Measurements from ENCODE around the gene IFIT3.
"Not testable (repeated sequence)": the region's sequence is repeated elsewhere in the genome, so short reads cannot be mapped to it uniquely, and the experiment has no call there.

Gene IFIT3

GRCh38 chr10:89335226-89335625 is 7.4 kb downstream of the IFIT3 start:
- no peak for DNase-seq (ENCODE audit: low spot score)

GRCh38 chr10:89336241-89336640 is 8.4 kb downstream of the IFIT3 start:
- DNase-seq (ENCODE audit: low spot score), result no peak

- DNase-seq (ENCODE audit: low spot score), result no peak
Measured at GRCh38 chr10:89337484-89337883, 9.7 kb downstream of the IFIT3 start.

- no peak for DNase-seq (ENCODE audit: low spot score)
Measured at GRCh38 chr10:89338713-89339112, 10.9 kb downstream of the IFIT3 start.

- DNase-seq (ENCODE audit: low spot score), result no peak
Measured at GRCh38 chr10:89339875-89340274, 12.1 kb downstream of the IFIT3 start.

- no peak for DNase-seq (ENCODE audit: low spot score)
Measured at GRCh38 chr10:89341649-89342048, 13.9 kb downstream of the IFIT3 start.

- DNase-seq (ENCODE audit: low spot score), result no peak
Measured at GRCh38 chr10:89342206-89342958, 14.6 kb downstream of the IFIT3 start.

- DNase-seq (ENCODE audit: low spot score), result no peak
Measured at GRCh38 chr10:89343089-89343767, 15.4 kb downstream of the IFIT3 start.

- DNase-seq (ENCODE audit: low spot score), result no peak
Measured at GRCh38 chr10:89344156-89344555, 16.4 kb downstream of the IFIT3 start.

GRCh38 chr10:89345367-89346000 is 17.7 kb downstream of the IFIT3 start:
- DNase-seq (ENCODE audit: low spot score), result no peak

GRCh38 chr10:89346405-89347254 is 18.8 kb downstream of the IFIT3 start:
- DNase-seq (ENCODE audit: low spot score), result no peak

- DNase-seq (ENCODE audit: low spot score), result peak; percentile 29
Measured at GRCh38 chr10:89347701-89348457, 20.1 kb downstream of the IFIT3 start.

- DNase-seq (ENCODE audit: low spot score), result peak; percentile 14
Measured at GRCh38 chr10:89348481-89348880, 20.7 kb downstream of the IFIT3 start.

GRCh38 chr10:89348975-89349374 is 21.2 kb downstream of the IFIT3 start:
- no peak for DNase-seq (ENCODE audit: low spot score)

- DNase-seq (ENCODE audit: low spot score), result not testable (repeated sequence)
Measured at GRCh38 chr10:89350631-89351315, 23.0 kb downstream of the IFIT3 start.

- no peak for DNase-seq (ENCODE audit: low spot score)
Measured at GRCh38 chr10:89351412-89351779, 23.6 kb downstream of the IFIT3 start.

- no peak for DNase-seq (ENCODE audit: low spot score)
Measured at GRCh38 chr10:89351780-89352597, 24.2 kb downstream of the IFIT3 start.

GRCh38 chr10:89352802-89353201 is 25.0 kb downstream of the IFIT3 start:
- DNase-seq (ENCODE audit: low spot score), result no peak

- no peak for DNase-seq (ENCODE audit: low spot score)
Measured at GRCh38 chr10:89355394-89355931, 27.7 kb downstream of the IFIT3 start.

GRCh38 chr10:89357096-89357495 is 29.3 kb downstream of the IFIT3 start:
- DNase-seq (ENCODE audit: low spot score), result no peak

All from NAMALWA (cell line).